ENCODE measurements around the gene PPP2R3A. TPM values are rescaled to one million over a fixed set of nuclear protein-coding genes. Genes with fewer than 3 reads are reported as not detected.

Gene PPP2R3A
- total RNA-seq, 1 donor from 2014 or later = 19.3 TPM

DNA sequence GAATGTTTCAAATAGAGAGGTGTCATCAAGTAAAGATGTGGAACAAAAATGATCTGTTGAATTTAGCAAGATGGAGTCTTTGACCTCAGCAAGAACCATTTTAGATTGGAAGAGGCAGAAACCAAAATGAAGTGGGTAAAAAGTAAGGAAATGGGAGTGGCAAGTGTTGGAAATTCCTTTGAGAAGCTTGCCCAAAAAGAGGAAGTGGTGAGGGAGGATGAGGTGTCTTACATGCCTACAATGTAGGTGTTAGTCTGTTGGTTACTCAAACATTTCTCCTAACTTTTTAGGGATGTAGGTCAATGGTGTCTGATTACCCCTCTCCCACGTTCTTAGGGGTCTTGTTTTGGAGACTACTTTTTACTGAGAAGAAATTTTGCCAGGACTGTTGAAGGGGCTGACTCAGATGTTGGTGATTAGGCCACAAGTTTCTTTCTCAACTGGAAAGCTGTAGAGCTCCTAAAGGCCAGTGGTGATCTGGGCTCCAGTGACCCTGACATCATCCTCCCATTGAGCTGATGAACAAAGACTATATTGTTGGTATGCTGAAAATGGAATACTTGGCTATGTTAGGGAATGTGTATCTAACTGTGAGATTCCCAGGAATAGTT is 5.1 kb downstream of the PPP2R3A start:
- Mint-ChIP-seq H3K4me1 (ENCODE audit: unreplicated experiment) (peaks cover 43% of the 10 kb centered on the region), H3K27me3 (ENCODE audit: unreplicated experiment) (peaks cover 7% of the 10 kb centered on the region), H3K9me3 (ENCODE audit: unreplicated experiment) (no peaks in the 10 kb centered on the region), H3K27ac (ENCODE audit: unreplicated experiment) (no peak overlapping the region), H3K36me3 (ENCODE audit: low read depth, unreplicated experiment) (peaks cover 9% of the 10 kb centered on the region), H3K4me3 (ENCODE audit: unreplicated experiment) (peak overlapping the region; percentile 2)
- DNase-seq (ENCODE audit: low spot score) = no peak
- TF ChIP-seq CTCF (IDR thresholded peaks at IDR 0.05; ENCODE audit: unreplicated experiment) = no peak

DNA sequence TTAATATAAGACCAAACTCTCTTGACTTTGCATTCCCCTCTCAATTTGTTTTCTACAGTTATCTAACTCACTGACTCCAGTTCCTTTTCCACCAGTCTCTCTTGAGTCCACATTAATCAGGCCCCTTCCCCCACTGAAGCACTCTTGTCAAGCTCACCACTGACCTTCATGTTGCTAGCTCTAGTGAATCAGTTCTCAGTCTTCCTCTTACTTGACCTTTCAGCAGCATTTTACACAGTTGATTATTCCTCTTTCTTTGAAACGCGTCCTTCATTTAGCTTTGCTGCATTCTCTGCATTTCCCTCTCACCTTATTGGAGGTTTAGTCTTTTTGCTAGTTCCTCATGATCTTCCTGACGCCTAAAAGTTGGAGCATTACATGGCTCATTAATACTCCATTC is 8.3 kb downstream of the PPP2R3A start:
- TF ChIP-seq CTCF (IDR thresholded peaks at IDR 0.05; ENCODE audit: unreplicated experiment) = no peak
- no peak for DNase-seq (ENCODE audit: low spot score)
- H3K36me3 Mint-ChIP-seq (ENCODE audit: low read depth, unreplicated experiment) = peaks cover 9% of the 10 kb centered on the region
- no peaks in the 10 kb centered on the region for H3K9me3 Mint-ChIP-seq (ENCODE audit: unreplicated experiment)
- H3K27ac Mint-ChIP-seq (ENCODE audit: unreplicated experiment) = no peak overlapping the region
- H3K27me3 Mint-ChIP-seq (ENCODE audit: unreplicated experiment) = peaks cover 3% of the 10 kb centered on the region
- peaks cover 26% of the 10 kb centered on the region for H3K4me1 Mint-ChIP-seq (ENCODE audit: unreplicated experiment)
- H3K4me3 Mint-ChIP-seq (ENCODE audit: unreplicated experiment) = no peak overlapping the region

DNA sequence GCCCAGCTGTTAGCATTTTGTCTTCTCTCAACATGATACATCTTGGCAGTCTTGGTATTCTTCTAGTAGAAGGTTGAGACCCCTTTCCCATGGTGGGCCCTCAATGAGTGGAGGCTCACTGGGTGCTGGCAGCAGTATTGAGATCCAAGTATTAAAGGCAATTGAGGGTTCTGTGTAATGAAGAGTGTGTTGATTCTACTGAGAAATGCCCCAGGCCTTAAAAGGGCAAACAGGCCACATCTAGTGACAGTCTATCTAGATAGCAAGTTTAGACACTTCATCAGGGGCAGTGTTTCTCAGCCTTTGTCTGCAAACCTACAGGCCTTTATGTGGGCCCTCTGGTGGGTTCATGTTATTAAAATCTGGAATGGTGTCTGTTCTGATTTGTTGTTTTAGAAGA is 9.5 kb downstream of the PPP2R3A start:
- TF ChIP-seq CTCF (IDR thresholded peaks at IDR 0.05; ENCODE audit: unreplicated experiment) = no peak
- Mint-ChIP-seq H3K4me3 (ENCODE audit: unreplicated experiment) (no peak overlapping the region), H3K36me3 (ENCODE audit: low read depth, unreplicated experiment) (peaks cover 3% of the 10 kb centered on the region), H3K27me3 (ENCODE audit: unreplicated experiment) (peaks cover 3% of the 10 kb centered on the region), H3K27ac (ENCODE audit: unreplicated experiment) (no peak overlapping the region), H3K9me3 (ENCODE audit: unreplicated experiment) (no peaks in the 10 kb centered on the region), H3K4me1 (ENCODE audit: unreplicated experiment) (peaks cover 22% of the 10 kb centered on the region)
- no peak for DNase-seq (ENCODE audit: low spot score)

GRCh38 chr3:135975536-135975935 is 10.0 kb downstream of the PPP2R3A start:
- Mint-ChIP-seq H3K36me3 (ENCODE audit: low read depth, unreplicated experiment) (no peaks in the 10 kb centered on the region), H3K9me3 (ENCODE audit: unreplicated experiment) (no peaks in the 10 kb centered on the region), H3K4me1 (ENCODE audit: unreplicated experiment) (peaks cover 18% of the 10 kb centered on the region), H3K27me3 (ENCODE audit: unreplicated experiment) (peaks cover 3% of the 10 kb centered on the region), H3K27ac (ENCODE audit: unreplicated experiment) (no peak overlapping the region), H3K4me3 (ENCODE audit: unreplicated experiment) (no peak overlapping the region)
- no peak for DNase-seq (ENCODE audit: low spot score)
- TF ChIP-seq CTCF (IDR thresholded peaks at IDR 0.05; ENCODE audit: unreplicated experiment) = no peak

GRCh38 chr3:135980343-135980742 is 14.8 kb downstream of the PPP2R3A start:
- Mint-ChIP-seq H3K4me3 (ENCODE audit: unreplicated experiment) (no peak overlapping the region), H3K27me3 (ENCODE audit: unreplicated experiment) (no peaks in the 10 kb centered on the region), H3K4me1 (ENCODE audit: unreplicated experiment) (no peaks in the 10 kb centered on the region), H3K9me3 (ENCODE audit: unreplicated experiment) (no peaks in the 10 kb centered on the region), H3K36me3 (ENCODE audit: low read depth, unreplicated experiment) (peaks cover 4% of the 10 kb centered on the region), H3K27ac (ENCODE audit: unreplicated experiment) (no peak overlapping the region)
- DNase-seq (ENCODE audit: low spot score) = no peak
- TF ChIP-seq CTCF (IDR thresholded peaks at IDR 0.05; ENCODE audit: unreplicated experiment) = no peak
